Stimulated activated effector memory CD8-positive, alpha-beta T cell treated with anti-CD3 and anti-CD28 coated beads, Interleukin-12 subunit alpha, Interleukin-12 subunit beta, amount 100 ng/mL, for 72 hours (primary cell): ENCODE results near the gene DIP2B.

ENCODE experiments used
- ATAC-seq: fragments of 150-1000 bp; cut with Tn5 transposase; 2 replicates; pipeline ENCODE4 v1.10.0; 2021
- DNase-seq, 2 donors: peaks; one replicate each; pipeline ENCODE4 v3.0.0; 2021 to 2022; ENCODE audit warnings: low spot score in 2 of 2
- H3K27ac Mint-ChIP-seq: one replicate; pipeline ENCODE4 v1.8.0; 2022; ENCODE audit warnings: mild to moderate bottlenecking, mixed read lengths
- H3K36me3 Mint-ChIP-seq: one replicate; pipeline ENCODE4 v1.8.0; 2022; ENCODE audit warnings: mild to moderate bottlenecking, mixed read lengths
- H3K4me1 Mint-ChIP-seq: one replicate; pipeline ENCODE4 v1.8.0; 2022; ENCODE audit warnings: mixed read lengths
- H3K4me3 Mint-ChIP-seq: one replicate; pipeline ENCODE4 v1.8.0; 2022; ENCODE audit warnings: mild to moderate bottlenecking, mixed read lengths
- H3K9me3 Mint-ChIP-seq: one replicate; pipeline ENCODE4 v1.8.0; 2022; ENCODE audit warnings: mixed read lengths

DIP2B gene

GRCh38 chr12:50637870-50638481 is 133.2 kb downstream of the DIP2B start:
- Mint-ChIP-seq H3K27ac (peak overlapping the region; percentile 33), H3K4me3 (no peak overlapping the region), H3K9me3 (no peaks in the 10 kb centered on the region), H3K4me1 (peaks cover 8% of the 10 kb centered on the region), H3K36me3 (peaks cover 11% of the 10 kb centered on the region)
- ATAC-seq, result peak; percentile 54
- DNase-seq, result no peak

DNA sequence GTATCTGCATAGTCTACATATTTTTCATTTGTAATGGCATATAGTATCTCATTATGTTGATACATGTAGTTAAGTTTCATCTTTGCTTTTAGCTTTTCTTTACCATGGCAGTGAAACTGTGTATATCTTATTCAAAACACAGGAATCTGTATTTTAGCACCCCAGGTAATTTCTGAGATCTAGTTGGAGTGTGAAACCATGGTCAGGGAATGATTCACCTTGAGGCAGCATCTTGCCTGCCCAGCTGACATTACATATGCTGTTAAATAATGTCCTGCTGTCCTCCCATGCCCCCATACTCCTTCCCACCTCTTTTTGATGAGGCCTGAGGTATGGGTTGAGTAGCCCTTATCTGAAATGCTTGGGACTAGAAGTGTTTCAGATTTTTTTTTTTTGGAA is 133.7 kb downstream of the DIP2B start:
- Mint-ChIP-seq H3K36me3 (peaks cover 8% of the 10 kb centered on the region), H3K4me1 (peaks cover 8% of the 10 kb centered on the region), H3K9me3 (no peaks in the 10 kb centered on the region), H3K27ac (no peak overlapping the region), H3K4me3 (no peak overlapping the region)
- no peak for ATAC-seq
- DNase-seq, result no peak

- peaks cover 8% of the 10 kb centered on the region for H3K4me1 Mint-ChIP-seq
- ATAC-seq, result no peak
- no peak for DNase-seq
Observed at GRCh38 chr12:50639721-50640120, 134.9 kb downstream of the DIP2B start.

GRCh38 chr12:50640321-50640939 is 135.6 kb downstream of the DIP2B start:
- ATAC-seq (no peak), DNase-seq (no peak)
- Mint-ChIP-seq H3K4me1 (peaks cover 8% of the 10 kb centered on the region), H3K36me3 (peaks cover 8% of the 10 kb centered on the region), H3K27ac (no peak overlapping the region), H3K4me3 (no peak overlapping the region), H3K9me3 (no peaks in the 10 kb centered on the region)

More at GRCh38 chr12:50639721-50640120, 134.9 kb downstream of the DIP2B start:
- Mint-ChIP-seq H3K36me3 (peaks cover 8% of the 10 kb centered on the region), H3K9me3 (no peaks in the 10 kb centered on the region), H3K27ac (no peak overlapping the region), H3K4me3 (no peak overlapping the region)

GRCh38 chr12:50641566-50641965 is 136.8 kb downstream of the DIP2B start:
- peaks cover 8% of the 10 kb centered on the region for H3K4me1 Mint-ChIP-seq
- ATAC-seq, result no peak
- no peak overlapping the region for H3K4me3 Mint-ChIP-seq
- peaks cover 8% of the 10 kb centered on the region for H3K36me3 Mint-ChIP-seq
- DNase-seq, result no peak
- H3K9me3 Mint-ChIP-seq, result no peaks in the 10 kb centered on the region
- H3K27ac Mint-ChIP-seq, result peak overlapping the region; percentile 9

DNA sequence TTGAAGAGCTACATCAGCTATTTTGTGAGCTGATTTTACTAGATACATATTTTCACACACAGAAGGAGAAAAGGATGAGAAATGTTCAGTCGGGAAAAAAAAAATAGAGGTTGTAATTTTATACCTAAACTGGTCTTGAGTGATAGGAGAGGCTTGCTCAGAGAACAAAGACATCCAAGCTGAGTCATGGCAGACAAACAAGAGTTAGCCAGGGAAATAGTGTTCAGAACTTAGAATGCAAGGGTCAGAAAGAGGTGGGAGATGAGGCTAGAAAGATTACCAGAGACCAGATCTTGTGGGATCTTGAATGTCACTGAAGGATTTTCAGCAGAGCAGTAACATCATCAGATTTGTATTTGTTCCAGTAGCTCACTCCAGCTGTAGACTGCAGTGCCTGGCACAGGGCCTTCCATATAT is 137.3 kb downstream of the DIP2B start:
- Mint-ChIP-seq H3K27ac (peak overlapping the region; percentile 9), H3K9me3 (no peaks in the 10 kb centered on the region), H3K36me3 (peaks cover 8% of the 10 kb centered on the region), H3K4me3 (no peak overlapping the region), H3K4me1 (peaks cover 8% of the 10 kb centered on the region)
- no peak for ATAC-seq
- DNase-seq, result no peak

GRCh38 chr12:50642761-50643160 is 138.0 kb downstream of the DIP2B start:
- no peak overlapping the region for H3K27ac Mint-ChIP-seq
- H3K9me3 Mint-ChIP-seq, result no peaks in the 10 kb centered on the region
- DNase-seq, result no peak
- peaks cover 8% of the 10 kb centered on the region for H3K36me3 Mint-ChIP-seq
- no peak overlapping the region for H3K4me3 Mint-ChIP-seq
- no peak for ATAC-seq
- H3K4me1 Mint-ChIP-seq, result peaks cover 1% of the 10 kb centered on the region

GRCh38 chr12:50647031-50647430 is 142.2 kb downstream of the DIP2B start:
- H3K27ac Mint-ChIP-seq, result no peak overlapping the region
- peaks cover 1% of the 10 kb centered on the region for H3K36me3 Mint-ChIP-seq
- H3K4me3 Mint-ChIP-seq, result no peak overlapping the region
- DNase-seq (no peak), ATAC-seq (no peak)
- no peaks in the 10 kb centered on the region for H3K4me1 Mint-ChIP-seq
- H3K9me3 Mint-ChIP-seq, result no peaks in the 10 kb centered on the region

DNA sequence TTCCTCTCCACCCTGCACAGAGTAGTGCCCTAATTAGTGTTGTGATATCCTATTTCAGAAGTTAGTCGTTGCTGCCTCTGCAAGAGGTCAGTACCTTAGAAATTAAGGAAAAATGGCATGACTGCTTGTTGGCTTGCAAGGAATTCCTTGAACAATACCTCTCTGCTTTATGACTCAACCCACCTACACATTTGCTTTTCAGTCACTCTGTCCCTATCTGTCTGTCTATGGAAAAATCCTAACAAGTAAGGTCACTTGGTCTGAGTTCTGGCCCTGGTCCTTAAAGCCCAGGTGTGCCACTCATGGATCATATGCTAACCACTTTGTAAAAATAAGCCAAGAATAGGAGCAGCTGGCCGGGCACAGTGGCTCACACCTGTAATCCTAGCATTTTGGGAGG is 142.7 kb downstream of the DIP2B start:
- Mint-ChIP-seq H3K4me1 (no peaks in the 10 kb centered on the region), H3K27ac (no peak overlapping the region), H3K4me3 (no peak overlapping the region), H3K36me3 (no peaks in the 10 kb centered on the region), H3K9me3 (no peaks in the 10 kb centered on the region)
- DNase-seq, result no peak
- no peak for ATAC-seq

GRCh38 chr12:50650285-50650684 is 145.5 kb downstream of the DIP2B start:
- Mint-ChIP-seq H3K9me3 (no peaks in the 10 kb centered on the region), H3K36me3 (no peaks in the 10 kb centered on the region)

DNA sequence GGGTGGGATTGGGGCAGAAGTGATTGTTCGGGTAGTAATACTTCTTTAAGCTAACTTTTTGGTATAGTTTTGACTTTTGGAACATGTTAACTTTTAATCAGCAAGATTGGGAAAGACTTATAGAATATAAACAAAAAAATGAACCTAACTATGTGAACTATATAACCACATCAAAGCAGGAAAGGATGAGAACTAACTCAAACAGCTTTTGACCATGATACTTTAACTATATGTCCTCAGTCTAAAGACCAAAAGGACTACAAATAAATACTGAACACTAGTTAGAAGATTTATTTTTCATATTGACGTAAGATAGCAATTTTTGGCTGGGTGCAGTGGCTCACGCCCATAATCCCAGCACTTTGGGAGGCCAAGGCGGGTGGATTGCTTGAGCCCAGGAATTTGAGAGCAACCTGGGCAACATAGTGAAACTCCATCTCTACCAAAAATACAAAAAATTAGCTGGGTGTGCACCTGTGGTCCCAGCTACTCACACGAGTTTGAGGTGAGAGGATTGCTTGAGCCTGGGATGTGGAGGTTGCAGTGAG is 150.7 kb downstream of the DIP2B start:
- H3K27ac Mint-ChIP-seq, result no peak overlapping the region
- H3K36me3 Mint-ChIP-seq, result peaks cover 8% of the 10 kb centered on the region
- H3K4me3 Mint-ChIP-seq, result no peak overlapping the region
- H3K4me1 Mint-ChIP-seq, result no peaks in the 10 kb centered on the region
- ATAC-seq (no peak), DNase-seq (no peak)
- H3K9me3 Mint-ChIP-seq, result no peaks in the 10 kb centered on the region

More at GRCh38 chr12:50650285-50650684, 145.5 kb downstream of the DIP2B start:
- Mint-ChIP-seq H3K4me1 (no peaks in the 10 kb centered on the region), H3K27ac (no peak overlapping the region), H3K4me3 (no peak overlapping the region)
- no peak for ATAC-seq
- no peak for DNase-seq

GRCh38 chr12:50659260-50659659 is 154.5 kb downstream of the DIP2B start:
- peaks cover 20% of the 10 kb centered on the region for H3K36me3 Mint-ChIP-seq
- H3K4me1 Mint-ChIP-seq, result no peaks in the 10 kb centered on the region
- DNase-seq (no peak), ATAC-seq (no peak)
- H3K4me3 Mint-ChIP-seq, result no peak overlapping the region
- H3K27ac Mint-ChIP-seq, result no peak overlapping the region
- H3K9me3 Mint-ChIP-seq, result no peaks in the 10 kb centered on the region

DNA sequence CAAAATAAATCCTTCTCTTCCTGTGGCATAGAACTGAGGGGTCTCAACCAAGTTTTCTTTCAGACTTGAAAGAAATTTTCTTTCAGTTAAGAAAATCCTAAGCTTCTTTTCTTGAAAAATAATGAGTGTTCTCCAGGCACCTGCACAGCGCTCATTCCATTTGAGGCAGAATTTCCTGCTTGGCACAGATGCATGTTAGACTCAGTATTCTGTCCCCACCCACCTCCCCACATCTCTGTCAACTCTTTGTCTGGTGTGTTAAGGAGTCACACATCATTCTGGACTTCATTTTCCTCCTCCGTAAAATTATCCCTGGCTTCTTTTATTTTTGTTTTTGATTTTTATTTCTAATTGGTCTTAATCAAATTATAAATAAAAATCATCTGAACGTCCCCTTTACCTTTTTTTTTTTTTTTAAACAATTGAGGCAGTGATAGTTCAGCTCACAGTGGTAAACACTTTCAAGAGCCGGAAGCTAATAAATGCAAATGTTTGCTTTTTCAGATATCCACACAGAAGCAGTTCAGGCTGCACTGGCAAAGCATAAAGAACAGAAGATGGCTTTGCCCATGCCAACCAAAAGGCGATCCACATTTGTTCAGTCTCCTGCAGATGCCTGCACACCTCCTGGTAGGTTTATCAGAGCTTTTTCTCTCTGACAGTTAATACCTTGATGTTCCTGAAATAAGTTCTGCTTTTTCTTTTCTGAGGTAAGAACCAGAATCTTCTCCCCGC is 155.1 kb downstream of the DIP2B start:
- no peaks in the 10 kb centered on the region for H3K4me1 Mint-ChIP-seq
- H3K9me3 Mint-ChIP-seq, result no peaks in the 10 kb centered on the region
- peaks cover 20% of the 10 kb centered on the region for H3K36me3 Mint-ChIP-seq
- ATAC-seq (no peak), DNase-seq (no peak)
- no peak overlapping the region for H3K27ac Mint-ChIP-seq
- no peak overlapping the region for H3K4me3 Mint-ChIP-seq

GRCh38 chr12:50660425-50660822 is 155.6 kb downstream of the DIP2B start:
- Mint-ChIP-seq H3K36me3 (peaks cover 20% of the 10 kb centered on the region), H3K27ac (no peak overlapping the region), H3K9me3 (no peaks in the 10 kb centered on the region), H3K4me1 (no peaks in the 10 kb centered on the region), H3K4me3 (no peak overlapping the region)
- DNase-seq (no peak), ATAC-seq (no peak)

DNA sequence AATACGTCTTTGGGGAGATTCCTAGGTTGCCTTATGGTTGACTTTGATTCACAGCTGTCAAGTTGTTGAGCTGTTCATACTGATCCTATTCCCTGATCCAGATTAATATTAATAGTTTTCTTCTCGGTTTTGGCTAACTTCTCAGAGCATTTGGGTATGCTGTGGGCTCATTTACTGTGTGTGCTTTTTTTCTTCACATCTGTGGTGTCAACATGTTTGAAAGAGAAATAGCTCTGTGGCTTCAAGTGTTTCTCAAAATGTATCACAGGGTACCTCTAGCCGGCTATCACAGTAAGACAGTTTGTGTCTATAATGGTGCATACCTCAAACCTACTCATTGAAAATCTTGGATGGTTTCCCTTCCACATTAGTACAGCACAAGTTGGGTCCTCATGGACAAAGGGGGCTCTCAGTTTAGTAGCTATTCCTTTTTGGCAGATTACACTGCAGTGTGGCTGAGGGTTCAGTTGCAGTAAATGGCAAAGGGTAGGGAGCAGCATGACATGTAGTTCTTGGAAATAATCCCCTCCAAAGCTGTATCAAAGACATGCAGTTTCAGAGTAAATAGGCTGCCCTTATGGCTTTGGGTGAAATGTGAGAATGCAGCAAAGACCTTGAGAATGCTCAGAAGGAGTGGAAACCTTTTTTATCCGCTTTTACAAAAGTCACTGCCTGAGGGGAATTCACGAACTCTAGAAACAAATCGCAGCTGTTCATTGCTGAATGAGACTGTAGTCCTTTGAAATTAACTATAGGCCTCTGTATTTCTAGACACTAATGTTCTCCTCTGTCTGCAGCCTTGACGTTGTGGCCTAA is 156.7 kb downstream of the DIP2B start:
- no peak for ATAC-seq
- H3K4me1 Mint-ChIP-seq, result no peaks in the 10 kb centered on the region
- no peak for DNase-seq
- no peaks in the 10 kb centered on the region for H3K9me3 Mint-ChIP-seq
- H3K27ac Mint-ChIP-seq, result peak overlapping the region; percentile 32
- peaks cover 20% of the 10 kb centered on the region for H3K36me3 Mint-ChIP-seq
- no peak overlapping the region for H3K4me3 Mint-ChIP-seq
